GM18502 (cell line): ENCODE measurements around the gene CEP131.

Experiments
- ATAC-seq: cut with Tn5 transposase; IDR thresholded peaks from one replicate; pipeline ENCODE4 v1.9.1; 2021; ENCODE audit warnings: mild to moderate bottlenecking; ENCODE audit not compliant: unreplicated experiment, poor library complexity

CEP131 gene

GRCh38 chr17:81140695-81141094 is 82.1 kb downstream of the CEP131 start:
- no peak for ATAC-seq

DNA sequence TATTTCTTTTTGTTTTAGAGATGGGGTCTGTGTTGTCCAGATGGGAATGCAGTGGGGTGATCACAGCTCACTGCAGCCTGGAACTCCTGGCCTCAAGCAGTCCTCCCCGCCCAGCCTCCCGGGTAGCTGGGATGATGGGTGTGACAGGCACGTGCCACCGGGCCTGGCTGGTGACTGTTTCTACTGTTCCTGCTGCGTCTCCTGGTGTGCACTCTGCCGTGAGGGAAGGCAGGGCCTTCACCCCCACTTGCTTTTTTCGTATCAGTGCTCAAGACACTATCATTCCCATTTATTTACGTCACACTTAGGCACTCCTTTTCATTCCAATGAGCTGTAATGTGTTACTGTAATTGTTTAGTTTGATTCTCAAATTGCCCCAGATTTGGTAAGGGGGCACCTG is 82.7 kb downstream of the CEP131 start:
- ATAC-seq = no peak
